ENCODE measurements around the gene USP47. TPM values are rescaled to one million over a fixed set of nuclear protein-coding genes. Genes with fewer than 3 reads are reported as not detected.

USP47 gene
- total RNA-seq, 1 experiment from 2014 or later = 39.2 TPM

GRCh38 chr11:11842421-11843008, 743 bp downstream of the USP47 start:
- CTCF ChIA-PET = interaction anchor here (0.6 to 0.7 kb wide), 2 partner anchors 34 to 342 kb away, joined by 5 read pairs; no protein-coding TSS in a partner anchor
- no peak for DNase-seq (ENCODE audit: low read depth, low spot score)
- Histone ChIP-seq H3K27me3 (ENCODE audit: control insufficient read depth, insufficient read depth, low read length) (no peaks in the 10 kb centered on the region), H3K36me3 (ENCODE audit: control insufficient read depth, insufficient read depth, low read length) (no peaks in the 10 kb centered on the region; the same call in 1 of the 2 replicates), H3K4me3 (ENCODE audit: low read depth in 2 of 2, low read length in 2 of 2) (peak overlapping the region; percentile 82 to 84), H3K4me1 (ENCODE audit: control insufficient read depth, insufficient read depth, low read length) (peaks cover 39% of the 10 kb centered on the region), H3K27ac (ENCODE audit: low read length) (peak overlapping the region; percentile 94), H3K9me3 (ENCODE audit: control insufficient read depth, insufficient read depth, low read depth, low read length) (no peaks in the 10 kb centered on the region)
- intact Hi-C loops (cut with micrococcal nuclease; ENCODE audit: unreplicated experiment) (loop anchor here (5.0 kb wide), 1 partner anchor 45 kb away; no protein-coding TSS in a partner anchor), in situ Hi-C loops (cut with HindIII; ENCODE audit: low pct_unique_long_range_greater_than_20kb, low sequenced_read_pairs) (no loop called here)
- TF ChIP-seq TCF7L2 (IDR thresholded peaks at IDR 0.05; ENCODE audit: low read depth, low read length) = no peak
- peak; percentile 62; the same call in 1 of the 2 replicates for TF ChIP-seq SIN3A (IDR thresholded peaks at IDR 0.05; ENCODE audit: borderline replicate concordance, insufficient read depth, low read depth, low read length)
- TF ChIP-seq REST (IDR thresholded peaks at IDR 0.05; ENCODE audit: insufficient read depth in 1 of 2, low read depth in 2 of 2, low read length in 1 of 2) = no peak
- TF ChIP-seq POLR2AphosphoS5 (IDR thresholded peaks at IDR 0.05; ENCODE audit: low read depth, low read length) = no peak
- no peak for TF ChIP-seq CTCF (IDR thresholded peaks at IDR 0.05)
- ATAC-seq = peak; percentile 74
- POLR2A ChIA-PET = interaction anchor here (0.5 to 1.2 kb wide), 4 partner anchors 15 to 348 kb away, joined by 3 to 17 read pairs (median 6); partner anchors contain the start of gene MICAL2
- no TSS peak for BruUV-seq (replicated peaks)

- H3K4me1 ChIP-seq (ENCODE audit: control insufficient read depth, insufficient read depth, low read length) = peaks cover 40% of the 10 kb centered on the region
- intact Hi-C loops (cut with micrococcal nuclease; ENCODE audit: unreplicated experiment) = loop anchor here (5.0 kb wide), 1 partner anchor 46 kb away; no protein-coding TSS in a partner anchor
- DNase-seq (ENCODE audit: low read depth, low spot score) (no peak), ATAC-seq (no peak)
- in situ Hi-C loops (cut with HindIII; ENCODE audit: low pct_unique_long_range_greater_than_20kb, low sequenced_read_pairs) = no loop called here
- no peaks in the 10 kb centered on the region for H3K9me3 ChIP-seq (ENCODE audit: control insufficient read depth, insufficient read depth, low read depth, low read length)
- BruUV-seq (replicated peaks) = TSS peak; percentile 63
- no peaks in the 10 kb centered on the region; the same call in 1 of the 2 replicates for H3K36me3 ChIP-seq (ENCODE audit: control insufficient read depth, insufficient read depth, low read length)
- H3K27ac ChIP-seq (ENCODE audit: low read length) = peak overlapping the region; percentile 94
- ChIA-PET CTCF (no interaction called here), POLR2A (interaction anchor here (0.5 to 1.2 kb wide), 2 partner anchors 14 to 267 kb away, joined by 3 to 5 read pairs; partner anchors contain the start of gene MICAL2)
- TF ChIP-seq TCF7L2 (IDR thresholded peaks at IDR 0.05; ENCODE audit: low read depth, low read length) (no peak), POLR2AphosphoS5 (IDR thresholded peaks at IDR 0.05; ENCODE audit: low read depth, low read length) (no peak), REST (IDR thresholded peaks at IDR 0.05; ENCODE audit: insufficient read depth in 1 of 2, low read depth in 2 of 2, low read length in 1 of 2) (no peak), SIN3A (IDR thresholded peaks at IDR 0.05; ENCODE audit: borderline replicate concordance, insufficient read depth, low read depth, low read length) (no peak), CTCF (IDR thresholded peaks at IDR 0.05) (no peak)
- H3K27me3 ChIP-seq (ENCODE audit: control insufficient read depth, insufficient read depth, low read length) = no peaks in the 10 kb centered on the region
- H3K4me3 ChIP-seq (ENCODE audit: low read depth in 2 of 2, low read length in 2 of 2) = peak overlapping the region; percentile 82 to 84
Observed at GRCh38 chr11:11843211-11843621, 1.4 kb downstream of the USP47 start.

Measured in Panc1 (cell line).